ENCODE measurements around the gene GPC5. TPM values are rescaled to one million over a fixed set of nuclear protein-coding genes. Genes with fewer than 3 reads are reported as not detected.
"Not testable (repeated sequence)": the region's sequence is repeated elsewhere in the genome, so short reads cannot be mapped to it uniquely, and the experiment has no call there.

The GPC5 gene
- total and polyA plus RNA-seq, 7 donors, result 0.23 TPM; not detected in 6

GRCh38 chr13:91776611-91777193, 378.3 kb downstream of the GPC5 start:
- no peaks in the 10 kb centered on the region for H3K27me3 ChIP-seq (ENCODE audit: insufficient read depth in 3 of 3, low read length in 2 of 3)
- no peak for ATAC-seq
- H3K36me3 ChIP-seq (ENCODE audit: insufficient read depth in 1 of 2, low read depth in 1 of 2), result no peaks in the 10 kb centered on the region
- H3K4me3 ChIP-seq, result no peak overlapping the region
- DNase-seq, result no peak
- TF ChIP-seq CTCF (IDR thresholded peaks at IDR 0.05), result no peak
- no peaks in the 10 kb centered on the region for H3K9me3 ChIP-seq
- 13 to 21% (median 21%) methylated on average over 2 of the region's 2 CpGs for WGBS, 3 donors
- no peaks in the 10 kb centered on the region for H3K4me1 ChIP-seq
- H3K27ac ChIP-seq, result no peak overlapping the region
- intact Hi-C loops (cut with DNase I), result no loop called here

DNA sequence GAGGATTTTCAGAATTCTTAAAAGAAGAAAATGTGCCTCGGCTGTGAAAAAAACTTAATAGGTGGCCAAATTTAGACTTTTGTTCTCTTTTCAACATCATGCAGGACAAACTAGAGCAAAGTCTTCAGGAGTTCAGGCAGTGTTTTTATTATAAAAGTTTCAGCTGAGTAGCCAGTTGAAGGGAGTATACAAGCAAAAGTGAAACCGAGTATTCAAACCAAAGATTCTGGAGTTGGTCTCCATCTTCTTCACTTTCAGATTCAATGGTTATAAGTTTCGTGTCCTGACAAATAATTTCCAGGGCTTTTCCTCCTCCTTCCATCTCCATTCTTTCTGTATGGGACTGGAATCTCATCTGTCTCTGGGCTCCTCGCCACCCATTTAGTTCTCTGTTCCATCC, 379.7 kb downstream of the GPC5 start:
- WGBS, 3 donors, result 82 to 88% (median 87%) methylated on average over 4 of the region's 4 CpGs
- intact Hi-C loops (cut with DNase I), result no loop called here
- no peak for ATAC-seq

GRCh38 chr13:91781982-91782691, 383.7 kb downstream of the GPC5 start:
- DNase-seq, result not testable (repeated sequence)

More for the DNA sequence above, 379.7 kb downstream of the GPC5 start:
- Histone ChIP-seq H3K36me3 (ENCODE audit: insufficient read depth in 1 of 2, low read depth in 1 of 2) (no peaks in the 10 kb centered on the region), H3K9me3 (no peaks in the 10 kb centered on the region), H3K4me3 (no peak overlapping the region), H3K4me1 (no peaks in the 10 kb centered on the region), H3K27me3 (ENCODE audit: insufficient read depth in 3 of 3, low read length in 2 of 3) (no peaks in the 10 kb centered on the region), H3K27ac (no peak overlapping the region)
- DNase-seq, result no peak
- no peak for TF ChIP-seq CTCF (IDR thresholded peaks at IDR 0.05)

DNA sequence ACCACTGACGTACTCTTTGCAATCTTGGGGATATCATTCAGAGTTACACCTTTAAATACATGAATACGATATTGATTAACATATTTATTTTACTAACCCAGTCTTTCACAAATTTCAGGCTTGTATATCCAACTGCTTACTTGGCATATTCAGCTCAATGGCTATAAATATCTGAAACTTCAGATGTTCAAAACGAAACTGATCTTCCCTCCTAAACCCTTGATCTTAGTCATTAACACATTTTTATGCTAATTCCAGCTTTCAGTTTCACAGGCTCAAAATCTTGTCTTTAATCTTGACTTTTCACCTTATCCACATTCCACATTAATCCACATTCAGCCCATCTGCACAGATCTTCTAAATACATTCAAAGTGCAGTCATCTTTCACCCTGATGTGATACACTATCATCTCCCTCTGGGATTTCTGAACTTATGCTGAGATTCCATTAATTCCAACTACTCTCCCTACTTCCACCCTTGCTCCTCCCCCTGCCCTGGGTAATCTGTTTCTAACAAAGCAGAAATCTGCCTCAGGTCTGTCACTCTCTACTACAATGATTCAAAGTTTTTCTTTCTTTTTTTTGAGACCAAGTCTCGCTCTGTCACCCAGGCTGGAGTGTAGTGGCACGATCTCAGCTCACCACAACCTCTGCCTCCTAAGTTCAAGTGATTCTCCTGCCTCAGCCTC, 387.2 kb downstream of the GPC5 start:
- Histone ChIP-seq H3K4me3 (no peak overlapping the region), H3K4me1 (no peaks in the 10 kb centered on the region), H3K27ac (no peak overlapping the region), H3K27me3 (ENCODE audit: insufficient read depth in 3 of 3, low read length in 2 of 3) (no peaks in the 10 kb centered on the region), H3K36me3 (ENCODE audit: insufficient read depth in 1 of 2, low read depth in 1 of 2) (no peaks in the 10 kb centered on the region), H3K9me3 (no peaks in the 10 kb centered on the region)
- 66 to 72% (median 68%) methylated on average over 5 of the region's 5 CpGs for WGBS, 3 donors
- intact Hi-C loops (cut with DNase I), result no loop called here
- ATAC-seq, result no peak
- no peak for TF ChIP-seq CTCF (IDR thresholded peaks at IDR 0.05)
- no peak for DNase-seq

More at GRCh38 chr13:91781982-91782691, 383.7 kb downstream of the GPC5 start:
- H3K9me3 ChIP-seq; ATAC-seq; intact Hi-C loops (cut with DNase I); H3K4me3 ChIP-seq; H3K4me1 ChIP-seq; H3K27me3 ChIP-seq (ENCODE audit: insufficient read depth in 3 of 3, low read length in 2 of 3); H3K27ac ChIP-seq; H3K36me3 ChIP-seq (ENCODE audit: insufficient read depth in 1 of 2, low read depth in 1 of 2): not testable (repeated sequence)
- WGBS, 3 donors, result 42 to 54% (median 50%) methylated on average over 7 of the region's 7 CpGs

DNA sequence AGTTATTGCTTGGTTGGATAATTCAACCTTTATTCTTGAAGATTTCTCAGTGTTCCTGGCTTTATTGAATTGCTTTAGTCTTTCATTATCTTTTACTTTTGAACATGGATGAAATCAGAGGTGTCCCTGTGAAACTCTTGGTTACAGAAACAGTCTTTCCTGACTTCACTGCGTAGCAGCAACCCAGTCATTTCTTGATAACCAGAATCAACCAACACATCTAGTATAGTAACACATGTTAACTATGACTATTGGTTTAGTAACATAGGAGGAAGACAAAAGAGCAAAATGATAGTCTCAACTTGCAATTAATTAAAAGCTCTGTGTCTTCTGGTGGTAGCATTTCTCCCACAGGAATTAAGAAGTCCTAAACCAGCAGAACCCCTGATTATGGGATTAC, 393.6 kb downstream of the GPC5 start:
- 78 to 85% (median 78%) methylated on average over 1 of the region's 1 CpG for WGBS, 3 donors
- Histone ChIP-seq H3K36me3 (ENCODE audit: insufficient read depth in 1 of 2, low read depth in 1 of 2) (no peaks in the 10 kb centered on the region), H3K27me3 (ENCODE audit: insufficient read depth in 3 of 3, low read length in 2 of 3) (no peaks in the 10 kb centered on the region), H3K4me3 (no peak overlapping the region), H3K4me1 (no peaks in the 10 kb centered on the region), H3K27ac (no peak overlapping the region), H3K9me3 (no peaks in the 10 kb centered on the region)
- intact Hi-C loops (cut with DNase I), result no loop called here
- TF ChIP-seq CTCF (IDR thresholded peaks at IDR 0.05), result no peak
- DNase-seq, result no peak
- ATAC-seq, result no peak
